Stimulated activated naive CD4-positive, alpha-beta T cell (primary cell): ENCODE data around the gene FAM53A.

Experiments
- DNase-seq, 6 experiments: peaks; one replicate each; lab custom pipeline; 2025; lab: John Stamatoyannopoulos, UW

Gene FAM53A

GRCh38 chr4:1604181-1604705 is 79.9 kb downstream of the FAM53A start:
- DNase-seq: no peak

GRCh38 chr4:1603413-1604135 is 80.5 kb downstream of the FAM53A start:
- no peak for DNase-seq

- no peak for DNase-seq
Measured at GRCh38 chr4:1602655-1603412, 81.3 kb downstream of the FAM53A start.

GRCh38 chr4:1601852-1602654 is 82.1 kb downstream of the FAM53A start:
- DNase-seq: no peak

- DNase-seq: no peak
Measured at GRCh38 chr4:1601533-1601835, 82.6 kb downstream of the FAM53A start.

GRCh38 chr4:1600811-1601532 is 83.1 kb downstream of the FAM53A start:
- DNase-seq: no peak

- no peak for DNase-seq
Measured at GRCh38 chr4:1600211-1600780, 83.8 kb downstream of the FAM53A start.

- no peak for DNase-seq
Measured at GRCh38 chr4:1599491-1600210, 84.5 kb downstream of the FAM53A start.

GRCh38 chr4:1599026-1599481 is 85.1 kb downstream of the FAM53A start:
- DNase-seq: no peak

- no peak for DNase-seq
Measured at GRCh38 chr4:1598206-1599025, 85.7 kb downstream of the FAM53A start.

- no peak for DNase-seq
Measured at GRCh38 chr4:1597021-1597931, 86.8 kb downstream of the FAM53A start.

- no peak for DNase-seq
Measured at GRCh38 chr4:1596393-1596792, 87.7 kb downstream of the FAM53A start.

GRCh38 chr4:1595789-1596325 is 88.3 kb downstream of the FAM53A start:
- no peak for DNase-seq

GRCh38 chr4:1594871-1595788 is 89.0 kb downstream of the FAM53A start:
- DNase-seq: no peak

GRCh38 chr4:1593881-1594345 is 90.2 kb downstream of the FAM53A start:
- no peak for DNase-seq

- DNase-seq: no peak
Measured at GRCh38 chr4:1593458-1593857, 90.7 kb downstream of the FAM53A start.

GRCh38 chr4:1592709-1593417 is 91.2 kb downstream of the FAM53A start:
- no peak for DNase-seq
